A549 (cell line): ENCODE measurements around the gene OR2G6. TPM values are rescaled to one million over a fixed set of nuclear protein-coding genes. Genes with fewer than 3 reads are reported as not detected.
A peak's percentile ranks its signal among the peaks of the same experiment; 100 is the strongest.
"Not testable (repeated sequence)": the region's sequence is repeated elsewhere in the genome, so short reads cannot be mapped to it uniquely, and the experiment has no call there.

Source experiments
- ATAC-seq, 2 experiments: fragments of 200-7000 bp in 1 of 2; fragments of >200 bp in 1 of 2; cut with Nextera tagmentation in 1 of 2; cut with Tn5 transposase in 1 of 2; 3 replicates each; pipeline versions ENCODE4 v1.8.0 to v1.9.1; 2018 to 2020; ENCODE audit warnings: mild to moderate bottlenecking in 1 of 2, moderate library complexity in 1 of 2
- CTCF ChIA-PET: fragments of 300-600 bp; sonication (Branson Sonifier 250); formaldehyde crosslinking; extraction: SDS; loops from one replicate; lab custom pipeline; 2021; ENCODE audit warnings: antibody characterized with exemption, inconsistent platforms; lab: Yijun Ruan, JAX
- POLR2A ChIA-PET: fragments of 350-600 bp; formaldehyde crosslinking; extraction: SDS; loops from one replicate; lab custom pipeline; 2021; ENCODE audit warnings: antibody characterized with exemption, inconsistent platforms; lab: Yijun Ruan, JAX
- DNase-seq, 2 experiments: peaks; one replicate each; pipeline versions ENCODE4 v3.0.0 to v3.0.0-alpha.2; 2011 to 2016; ENCODE audit warnings: low read depth in 1 of 2, low spot score in 1 of 2
- FAIRE-seq: peaks from 2 replicates; lab custom pipeline; 2011; peaks lifted over from hg19 to GRCh38; lab: Jason Lieb, UNC
- H3K27ac ChIP-seq, 2 experiments: fragments of >200 bp; sonication (Bioruptor Twin); formaldehyde crosslinking; 3 replicates each; pipeline ENCODE4 v1.5.1; 2016 to 2017
- H3K4me1 ChIP-seq: fragments of >200 bp; sonication (Bioruptor Twin); formaldehyde crosslinking; 3 replicates; pipeline ENCODE4 v1.6.1; 2016
- H3K4me2 ChIP-seq: fragments of >200 bp; sonication (Bioruptor Twin); formaldehyde crosslinking; 3 replicates; pipeline ENCODE4 v1.6.1; 2016
- H3K4me3 ChIP-seq: fragments of >200 bp; sonication (Bioruptor Twin); formaldehyde crosslinking; 3 replicates; pipeline ENCODE4 v1.5.1; 2016
- H3K9me3 ChIP-seq: fragments of >200 bp; sonication (Bioruptor Twin); formaldehyde crosslinking; 3 replicates; pipeline ENCODE4 v1.6.1; 2016
- MAFK ChIP-seq: fragments of 450-650 bp; IDR thresholded peaks from 2 replicates; pipeline ENCODE4 v1.6.1; 2014; ENCODE audit not compliant: partially characterized antibody
- WGBS: methylation state at CpG from one replicate; pipeline ENCODE4 v1.1.6; 2017; ENCODE audit errors: missing lambda C conversion rate; 5-methylcytosine and 5-hydroxymethylcytosine counted together
- polyA plus RNA-seq, 4 experiments: library from polyadenylated mRNA; depleted of rRNA in 3 of 4; stranded (reverse); fragments of >200 nt; fragmentation: RNase III in 1 of 4; extraction: RNeasy Plus Mini Kit Qiagen cat#74134 plus additional on column Dnase treatment in 1 of 4; gene quantifications; 2 replicates in 3 of 4; 3 replicates in 1 of 4; pipeline ENCODE4 v1.2.3, GENCODE V29; 2011 to 2017
- TF ChIP-seq, protein P1 (sequence below): fragments of >200 bp; sonication (Bioruptor Twin); formaldehyde crosslinking; IDR thresholded peaks from 3 replicates; pipeline ENCODE4 v1.5.1; 2016

OR2G6 gene
- polyA plus RNA-seq, 2 of the 4 experiments (the other 2 are of a cell fraction) = not detected

DNA sequence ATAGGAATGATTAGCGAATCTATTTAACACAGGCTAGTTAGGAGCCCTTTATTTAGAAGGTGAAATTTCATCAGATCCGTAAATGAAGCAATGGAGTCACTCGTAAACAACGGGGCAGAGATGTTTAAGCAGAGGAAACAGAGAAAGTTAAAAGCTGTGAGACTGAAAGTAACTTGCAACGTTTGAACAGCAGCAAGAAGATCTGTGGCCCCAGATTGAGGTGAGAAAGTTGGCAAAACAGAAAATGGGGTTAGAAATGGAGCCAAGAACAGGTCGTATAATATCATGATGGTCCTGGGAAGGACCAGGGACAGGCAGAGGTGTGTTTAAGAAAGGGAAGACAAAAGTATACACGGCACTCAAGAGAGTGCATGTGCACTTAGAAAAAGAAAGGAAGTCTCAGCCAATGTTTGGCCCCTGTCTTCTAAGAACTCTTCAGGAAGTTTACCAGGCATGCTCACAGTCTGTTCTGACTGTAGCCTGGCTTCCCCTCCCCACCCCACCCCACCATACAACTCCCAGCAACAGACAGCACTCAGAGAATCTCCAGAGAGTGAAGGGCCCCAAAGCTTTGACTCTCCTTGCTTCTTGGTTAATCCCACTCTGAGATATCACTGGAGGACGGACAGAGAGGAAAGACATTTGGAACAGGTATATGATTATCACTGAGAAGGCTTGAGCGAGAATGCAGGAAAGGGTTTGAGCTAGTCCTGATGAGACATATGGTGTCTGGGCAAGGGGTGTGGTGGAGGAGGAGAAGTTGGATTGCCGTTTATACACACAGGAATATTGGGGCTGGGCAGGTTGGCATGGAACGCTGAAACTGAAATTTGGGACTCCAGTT is 57.9 kb downstream of the OR2G6 start:
- DNase-seq, H3K27ac ChIP-seq, CTCF ChIA-PET, H3K4me2 ChIP-seq, POLR2A ChIA-PET, H3K4me3 ChIP-seq, FAIRE-seq, H3K4me1 ChIP-seq, H3K9me3 ChIP-seq: not testable (repeated sequence)
- peak in 1 of 2 experiments; percentile 33; a peak in 2 of 6 replicates for ATAC-seq
- 3% methylated on average over 11 of the region's 11 CpGs for WGBS

DNA sequence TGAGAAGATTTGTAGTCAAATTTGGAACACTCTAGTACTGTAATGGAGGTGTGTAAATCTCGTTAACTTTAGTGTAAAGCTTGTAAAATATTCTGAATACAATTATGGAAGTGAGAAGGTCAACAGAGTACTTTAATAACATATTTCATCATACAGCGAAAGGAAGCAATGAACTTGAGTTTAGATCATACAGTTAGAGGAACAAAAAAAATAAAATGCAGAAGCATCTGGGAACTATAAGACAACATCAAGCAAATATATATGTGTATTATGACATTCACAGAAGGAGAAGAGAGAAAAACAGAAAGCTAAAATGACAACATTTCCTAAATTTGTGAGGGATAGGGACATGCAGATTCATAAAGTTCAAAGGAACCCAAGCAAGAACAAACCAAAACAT is 61.2 kb downstream of the OR2G6 start:
- H3K4me1 ChIP-seq, CTCF ChIA-PET, ATAC-seq, H3K4me2 ChIP-seq, H3K9me3 ChIP-seq, DNase-seq, H3K4me3 ChIP-seq, H3K27ac ChIP-seq, POLR2A ChIA-PET: not testable (repeated sequence)
- FAIRE-seq = peak; percentile 32
- WGBS = under 1% methylated on average over 2 of the region's 2 CpGs

DNA sequence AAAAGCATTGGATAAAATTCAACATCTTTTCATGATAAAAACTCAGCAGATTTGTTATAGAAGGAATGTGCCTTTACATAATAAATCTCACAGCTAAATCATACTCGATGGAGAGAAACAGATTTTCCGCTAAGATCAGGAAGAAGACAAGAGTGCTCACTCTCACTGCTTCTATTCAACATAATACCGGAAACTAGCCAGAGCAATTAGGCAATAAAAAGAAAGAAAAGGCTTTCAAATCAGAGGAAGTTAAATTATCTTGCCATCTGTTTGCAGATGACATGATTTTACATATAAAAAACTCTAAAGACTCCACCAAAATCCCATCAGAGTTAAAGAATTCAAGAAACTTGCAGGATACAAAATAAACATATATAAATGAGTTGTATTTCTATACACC is 62.9 kb downstream of the OR2G6 start:
- POLR2A ChIA-PET, H3K4me2 ChIP-seq, FAIRE-seq, ATAC-seq, DNase-seq, H3K27ac ChIP-seq, CTCF ChIA-PET, H3K4me3 ChIP-seq, H3K9me3 ChIP-seq, H3K4me1 ChIP-seq: not testable (repeated sequence)
- under 1% methylated on average over 3 of the region's 3 CpGs for WGBS

DNA sequence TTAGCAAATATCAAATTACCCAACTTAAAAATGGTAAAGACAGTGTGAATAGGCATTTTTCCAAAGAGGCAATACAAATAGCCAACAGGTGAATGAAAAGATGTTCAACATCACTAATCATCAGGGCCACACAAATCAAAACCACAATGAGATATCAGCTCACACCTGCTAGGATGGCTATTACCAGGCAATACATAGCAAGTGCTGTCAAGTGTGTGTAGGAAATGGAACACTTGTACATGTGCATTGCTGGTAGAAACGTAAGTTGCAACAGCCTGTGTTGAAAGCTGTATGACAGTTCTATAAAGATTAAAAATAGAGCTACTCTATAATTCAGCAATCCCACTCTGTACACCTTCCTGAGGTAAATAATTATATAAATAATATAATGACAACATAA is 64.2 kb downstream of the OR2G6 start:
- ATAC-seq, H3K4me2 ChIP-seq, FAIRE-seq, H3K4me1 ChIP-seq, POLR2A ChIA-PET, DNase-seq, H3K4me3 ChIP-seq, CTCF ChIA-PET, H3K9me3 ChIP-seq, H3K27ac ChIP-seq: not testable (repeated sequence)
- WGBS = no CpG with 5 or more reads among the region's 1 CpG

DNA sequence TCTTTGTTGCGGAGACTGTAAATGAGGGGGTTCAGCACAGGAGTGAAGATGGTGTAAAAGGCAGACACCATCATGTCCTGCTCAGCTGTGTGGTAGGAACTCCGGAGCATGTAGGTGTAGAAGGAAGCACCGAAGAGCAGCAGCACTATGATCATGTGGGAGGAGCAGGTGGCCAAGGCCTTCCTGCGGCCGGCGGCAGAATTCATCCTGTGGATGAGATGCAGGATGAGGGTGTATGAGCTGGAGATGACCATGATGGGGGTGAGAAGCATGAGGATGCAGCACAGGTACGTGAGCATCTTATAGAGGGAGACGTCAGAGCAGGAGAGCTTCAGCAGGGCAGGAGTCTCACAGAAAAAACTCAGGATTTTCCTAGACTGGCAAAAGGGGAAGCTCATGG is 66.0 kb downstream of the OR2G6 start:
- DNase-seq, CTCF ChIA-PET, FAIRE-seq, H3K9me3 ChIP-seq, H3K4me3 ChIP-seq, POLR2A ChIA-PET, H3K27ac ChIP-seq, H3K4me1 ChIP-seq, ATAC-seq, H3K4me2 ChIP-seq: not testable (repeated sequence)
- WGBS = 7% methylated on average over 2 of the region's 8 CpGs

DNA sequence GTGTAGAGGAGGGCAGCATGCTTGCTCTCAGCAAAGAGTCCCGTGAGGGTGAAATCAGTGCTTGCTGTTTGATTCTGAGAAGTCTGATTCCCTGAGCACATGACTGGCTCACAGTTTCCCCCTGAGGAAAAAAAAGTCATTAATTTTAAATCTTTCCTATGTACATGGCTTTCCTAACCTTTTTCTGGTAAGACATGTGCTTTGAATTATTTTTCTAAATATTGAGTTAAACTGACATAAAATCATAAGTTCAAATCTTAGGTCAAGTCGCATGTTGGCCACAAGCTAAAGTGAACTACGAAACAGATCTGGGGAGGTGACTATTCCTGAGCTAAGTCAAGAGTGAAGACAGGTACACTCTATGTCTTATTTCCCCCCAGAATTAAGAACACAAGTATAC is 66.8 kb downstream of the OR2G6 start, which contains the start of gene OR2T34:
Gene OR2T34 (minus strand): TSS at position 101 of the 400 bp plus-strand sequence. CDS start 0 bp downstream, at position 101.
- H3K4me3 ChIP-seq, H3K9me3 ChIP-seq, ATAC-seq, H3K4me1 ChIP-seq, H3K27ac ChIP-seq, DNase-seq, H3K4me2 ChIP-seq, FAIRE-seq, CTCF ChIA-PET, POLR2A ChIA-PET: not testable (repeated sequence)
- WGBS = 4% methylated on average over 3 of the region's 3 CpGs

DNA sequence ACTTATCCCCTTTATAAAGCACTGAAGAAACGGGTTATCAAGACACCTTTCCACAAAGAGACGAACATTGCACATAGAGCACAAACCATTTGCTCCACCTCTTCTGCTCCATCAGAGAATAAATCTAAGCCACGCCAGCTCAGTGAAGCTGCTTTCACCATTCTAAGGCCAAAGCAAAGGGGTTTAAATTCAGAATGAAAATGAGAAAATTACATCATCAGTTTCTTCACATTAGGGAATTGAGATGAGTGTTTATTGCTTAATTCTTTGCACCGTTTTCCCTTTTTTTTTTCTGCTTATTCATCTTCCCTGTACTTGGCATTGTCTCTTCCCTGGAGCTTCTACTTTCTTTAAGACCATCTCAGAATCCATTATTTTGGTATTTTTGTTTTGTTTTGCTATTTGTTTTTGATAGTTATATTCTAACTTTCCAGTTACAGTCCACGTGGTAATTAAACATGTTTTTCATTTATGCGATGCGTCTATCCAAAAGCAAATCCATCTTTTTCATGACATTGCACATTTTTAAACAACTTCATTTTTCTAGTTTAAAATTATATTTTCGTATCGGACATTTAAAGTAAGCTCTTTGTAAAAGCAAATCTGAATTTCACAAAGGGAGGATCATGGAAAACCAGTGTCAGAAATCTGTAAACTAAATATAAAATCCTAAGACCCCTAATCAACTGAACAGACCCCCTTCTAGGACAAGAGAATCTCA is 68.5 kb downstream of the OR2G6 start:
- WGBS = 37% methylated on average over 9 of the region's 9 CpGs
- Histone ChIP-seq H3K27ac (no peak overlapping the region), H3K4me2 (no peak overlapping the region), H3K9me3 (no peaks in the 10 kb centered on the region; the same call in 2 of the 3 replicates), H3K4me3 (no peak overlapping the region), H3K4me1 (no peaks in the 10 kb centered on the region)
- FAIRE-seq = no peak
- ChIA-PET CTCF (no interaction called here), POLR2A (no interaction called here)
- ATAC-seq = no peak
- DNase-seq = no peak
- TF ChIP-seq, protein P1, sequence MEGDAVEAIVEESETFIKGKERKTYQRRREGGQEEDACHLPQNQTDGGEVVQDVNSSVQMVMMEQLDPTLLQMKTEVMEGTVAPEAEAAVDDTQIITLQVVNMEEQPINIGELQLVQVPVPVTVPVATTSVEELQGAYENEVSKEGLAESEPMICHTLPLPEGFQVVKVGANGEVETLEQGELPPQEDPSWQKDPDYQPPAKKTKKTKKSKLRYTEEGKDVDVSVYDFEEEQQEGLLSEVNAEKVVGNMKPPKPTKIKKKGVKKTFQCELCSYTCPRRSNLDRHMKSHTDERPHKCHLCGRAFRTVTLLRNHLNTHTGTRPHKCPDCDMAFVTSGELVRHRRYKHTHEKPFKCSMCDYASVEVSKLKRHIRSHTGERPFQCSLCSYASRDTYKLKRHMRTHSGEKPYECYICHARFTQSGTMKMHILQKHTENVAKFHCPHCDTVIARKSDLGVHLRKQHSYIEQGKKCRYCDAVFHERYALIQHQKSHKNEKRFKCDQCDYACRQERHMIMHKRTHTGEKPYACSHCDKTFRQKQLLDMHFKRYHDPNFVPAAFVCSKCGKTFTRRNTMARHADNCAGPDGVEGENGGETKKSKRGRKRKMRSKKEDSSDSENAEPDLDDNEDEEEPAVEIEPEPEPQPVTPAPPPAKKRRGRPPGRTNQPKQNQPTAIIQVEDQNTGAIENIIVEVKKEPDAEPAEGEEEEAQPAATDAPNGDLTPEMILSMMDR = no peak
- TF ChIP-seq MAFK = peak; percentile 52
- TF ChIP-seq, all 56 proteins: peak for 1

Other genes with a start within 250 kb of the OR2G6 start
- not detected in 2 replicates for gene OR2T33, start 230.1 kb upstream of the OR2G6 start, polyA plus RNA-seq (2011; rRNA removed)
- gene OR2T33, start 230.1 kb upstream of the OR2G6 start, polyA plus RNA-seq (2017; fragmentation: RNase III; extraction: RNeasy Plus Mini Kit Qiagen cat#74134 plus additional on column Dnase treatment) = not detected in 3 replicates
- gene OR2T12, start 204.6 kb upstream of the OR2G6 start, polyA plus RNA-seq (2011; rRNA removed) = not detected in 2 replicates
- not detected in 3 replicates for gene OR2T12, start 204.6 kb upstream of the OR2G6 start, polyA plus RNA-seq (2017; fragmentation: RNase III; extraction: RNeasy Plus Mini Kit Qiagen cat#74134 plus additional on column Dnase treatment)
- gene OR2M7, start 183.5 kb upstream of the OR2G6 start, polyA plus RNA-seq (2011; rRNA removed) = not detected in 2 replicates
- not detected in 3 replicates for gene OR2M7, start 183.5 kb upstream of the OR2G6 start, polyA plus RNA-seq (2017; fragmentation: RNase III; extraction: RNeasy Plus Mini Kit Qiagen cat#74134 plus additional on column Dnase treatment)
- not detected in 2 replicates for gene OR14C36, start 159.3 kb upstream of the OR2G6 start, polyA plus RNA-seq (2011; rRNA removed)
- gene OR14C36, start 159.3 kb upstream of the OR2G6 start, polyA plus RNA-seq (2017; fragmentation: RNase III; extraction: RNeasy Plus Mini Kit Qiagen cat#74134 plus additional on column Dnase treatment) = not detected in 3 replicates
- gene OR2T4, start 146.4 kb upstream of the OR2G6 start, polyA plus RNA-seq (2011; rRNA removed) = not detected in 2 replicates
- not detected in 3 replicates for gene OR2T4, start 146.4 kb upstream of the OR2G6 start, polyA plus RNA-seq (2017; fragmentation: RNase III; extraction: RNeasy Plus Mini Kit Qiagen cat#74134 plus additional on column Dnase treatment)
- gene OR2T6, start 132.3 kb upstream of the OR2G6 start, polyA plus RNA-seq (2011; rRNA removed) = not detected in 2 replicates
- gene OR2T6, start 132.3 kb upstream of the OR2G6 start, polyA plus RNA-seq (2017; fragmentation: RNase III; extraction: RNeasy Plus Mini Kit Qiagen cat#74134 plus additional on column Dnase treatment) = not detected in 3 replicates
- gene OR2T1, start 105.0 kb upstream of the OR2G6 start, polyA plus RNA-seq (2011; rRNA removed) = not detected in 2 replicates
- gene OR2T1, start 105.0 kb upstream of the OR2G6 start, polyA plus RNA-seq (2017; fragmentation: RNase III; extraction: RNeasy Plus Mini Kit Qiagen cat#74134 plus additional on column Dnase treatment) = not detected in 3 replicates
- not detected in 2 replicates for gene OR2T2, start 62.4 kb upstream of the OR2G6 start, polyA plus RNA-seq (2011; rRNA removed)
- not detected in 3 replicates for gene OR2T2, start 62.4 kb upstream of the OR2G6 start, polyA plus RNA-seq (2017; fragmentation: RNase III; extraction: RNeasy Plus Mini Kit Qiagen cat#74134 plus additional on column Dnase treatment)
- gene OR2T3, start 34.7 kb upstream of the OR2G6 start, polyA plus RNA-seq (2011; rRNA removed) = not detected in 2 replicates
- not detected in 3 replicates for gene OR2T3, start 34.7 kb upstream of the OR2G6 start, polyA plus RNA-seq (2017; fragmentation: RNase III; extraction: RNeasy Plus Mini Kit Qiagen cat#74134 plus additional on column Dnase treatment)
- gene OR2T5, start 19.5 kb upstream of the OR2G6 start, polyA plus RNA-seq (2011; rRNA removed) = not detected in 2 replicates
- not detected in 3 replicates for gene OR2T5, start 19.5 kb upstream of the OR2G6 start, polyA plus RNA-seq (2017; fragmentation: RNase III; extraction: RNeasy Plus Mini Kit Qiagen cat#74134 plus additional on column Dnase treatment)
- gene OR2T29, start 54.7 kb downstream of the OR2G6 start, polyA plus RNA-seq (2011; rRNA removed) = not detected in 2 replicates
- not detected in 3 replicates for gene OR2T29, start 54.7 kb downstream of the OR2G6 start, polyA plus RNA-seq (2017; fragmentation: RNase III; extraction: RNeasy Plus Mini Kit Qiagen cat#74134 plus additional on column Dnase treatment)
- not detected in 2 replicates for gene OR2T34, start 66.7 kb downstream of the OR2G6 start, polyA plus RNA-seq (2011; rRNA removed)
- gene OR2T34, start 66.7 kb downstream of the OR2G6 start, polyA plus RNA-seq (2017; fragmentation: RNase III; extraction: RNeasy Plus Mini Kit Qiagen cat#74134 plus additional on column Dnase treatment) = not detected in 3 replicates
- gene OR2T10, start 89.6 kb downstream of the OR2G6 start, polyA plus RNA-seq (2011; rRNA removed) = not detected in 2 replicates
- not detected in 3 replicates for gene OR2T10, start 89.6 kb downstream of the OR2G6 start, polyA plus RNA-seq (2017; fragmentation: RNase III; extraction: RNeasy Plus Mini Kit Qiagen cat#74134 plus additional on column Dnase treatment)
- not detected in 2 replicates for gene OR2T11, start 127.0 kb downstream of the OR2G6 start, polyA plus RNA-seq (2011; rRNA removed)
- not detected in 3 replicates for gene OR2T11, start 127.0 kb downstream of the OR2G6 start, polyA plus RNA-seq (2017; fragmentation: RNase III; extraction: RNeasy Plus Mini Kit Qiagen cat#74134 plus additional on column Dnase treatment)
- not detected in 2 replicates for gene OR2T35, start 137.2 kb downstream of the OR2G6 start, polyA plus RNA-seq (2011; rRNA removed)
- not detected in 3 replicates for gene OR2T35, start 137.2 kb downstream of the OR2G6 start, polyA plus RNA-seq (2017; fragmentation: RNase III; extraction: RNeasy Plus Mini Kit Qiagen cat#74134 plus additional on column Dnase treatment)
- not detected in 2 replicates for gene OR2T27, start 147.5 kb downstream of the OR2G6 start, polyA plus RNA-seq (2011; rRNA removed)
- not detected in 3 replicates for gene OR2T27, start 147.5 kb downstream of the OR2G6 start, polyA plus RNA-seq (2017; fragmentation: RNase III; extraction: RNeasy Plus Mini Kit Qiagen cat#74134 plus additional on column Dnase treatment)
- not detected in 2 replicates for gene OR14I1, start 194.7 kb downstream of the OR2G6 start, polyA plus RNA-seq (2011; rRNA removed)
- not detected in 3 replicates for gene OR14I1, start 194.7 kb downstream of the OR2G6 start, polyA plus RNA-seq (2017; fragmentation: RNase III; extraction: RNeasy Plus Mini Kit Qiagen cat#74134 plus additional on column Dnase treatment)
- 0.53 and 0.70 TPM in 2 replicates for gene LYPD8, start 247.7 kb downstream of the OR2G6 start, polyA plus RNA-seq (2011; rRNA removed)
- gene LYPD8, start 247.7 kb downstream of the OR2G6 start, polyA plus RNA-seq (2017; fragmentation: RNase III; extraction: RNeasy Plus Mini Kit Qiagen cat#74134 plus additional on column Dnase treatment) = 0.12 to 0.31 TPM (median 0.30 TPM) in 3 replicates